GM18861 (cell line): ENCODE results near the gene LRMDA.

ENCODE experiments used
- ATAC-seq: cut with Tn5 transposase; IDR thresholded peaks from one replicate; pipeline ENCODE4 v1.9.1; 2021; ENCODE audit not compliant: unreplicated experiment

Gene LRMDA

GRCh38 chr10:75852851-75853484 lies 421.5 kb downstream of the LRMDA start:
- no peak for ATAC-seq

- ATAC-seq, result no peak
These were observed 425.9 kb downstream of the LRMDA start for GRCh38 chr10:75857269-75857846.

- ATAC-seq, result no peak
These were observed 426.5 kb downstream of the LRMDA start for GRCh38 chr10:75857896-75858295.

GRCh38 chr10:75858339-75858738 lies 426.9 kb downstream of the LRMDA start:
- ATAC-seq, result no peak

GRCh38 chr10:75859141-75859540 lies 427.7 kb downstream of the LRMDA start:
- no peak for ATAC-seq

- no peak for ATAC-seq
These were observed 428.6 kb downstream of the LRMDA start for GRCh38 chr10:75860009-75860408.

- ATAC-seq, result no peak
These were observed 430.2 kb downstream of the LRMDA start for GRCh38 chr10:75861582-75861981.

- no peak for ATAC-seq
These were observed 431.5 kb downstream of the LRMDA start for GRCh38 chr10:75862935-75863334.

GRCh38 chr10:75864717-75865116 lies 433.3 kb downstream of the LRMDA start:
- ATAC-seq, result no peak

GRCh38 chr10:75865413-75866299 lies 434.2 kb downstream of the LRMDA start:
- no peak for ATAC-seq

- no peak for ATAC-seq
These were observed 434.8 kb downstream of the LRMDA start for GRCh38 chr10:75866300-75866625.

GRCh38 chr10:75866731-75867130 lies 435.3 kb downstream of the LRMDA start:
- ATAC-seq, result no peak

GRCh38 chr10:75868574-75868973 lies 437.1 kb downstream of the LRMDA start:
- no peak for ATAC-seq

GRCh38 chr10:75870039-75870645 lies 438.7 kb downstream of the LRMDA start:
- no peak for ATAC-seq

GRCh38 chr10:75875740-75876139 lies 444.3 kb downstream of the LRMDA start:
- no peak for ATAC-seq

- no peak for ATAC-seq
These were observed 445.3 kb downstream of the LRMDA start for GRCh38 chr10:75876710-75877109.

GRCh38 chr10:75877877-75878276 lies 446.5 kb downstream of the LRMDA start:
- no peak for ATAC-seq

GRCh38 chr10:75878586-75878985 lies 447.2 kb downstream of the LRMDA start:
- ATAC-seq, result no peak

- ATAC-seq, result no peak
These were observed 448.8 kb downstream of the LRMDA start for GRCh38 chr10:75880031-75880775.

- ATAC-seq, result no peak
These were observed 452.0 kb downstream of the LRMDA start for GRCh38 chr10:75883081-75884072.
